BLaER1 (cell line): Measurements from ENCODE around the gene CALHM6.

ENCODE experiments used
- H3K27ac ChIP-seq: shearing (Covaris generic); formaldehyde crosslinking; 2 replicates; pipeline ENCODE4 v1.8.1; 2022
- H3K27me3 ChIP-seq: shearing (Covaris generic); formaldehyde crosslinking; 2 replicates; pipeline ENCODE4 v1.8.1; 2022
- H3K36me3 ChIP-seq: shearing (Covaris generic); formaldehyde crosslinking; 2 replicates; pipeline ENCODE4 v1.8.1; 2022
- H3K4me1 ChIP-seq: shearing (Covaris generic); formaldehyde crosslinking; 2 replicates; pipeline ENCODE4 v1.8.1; 2022
- H3K4me2 ChIP-seq: shearing (Covaris generic); formaldehyde crosslinking; 2 replicates; pipeline ENCODE4 v1.8.1; 2022
- H3K4me3 ChIP-seq: shearing (Covaris generic); formaldehyde crosslinking; 2 replicates; pipeline ENCODE4 v1.8.1; 2022
- H3K9ac ChIP-seq: shearing (Covaris generic); formaldehyde crosslinking; 2 replicates; pipeline ENCODE4 v1.8.1; 2022
- H3K9me3 ChIP-seq: shearing (Covaris generic); formaldehyde crosslinking; 2 replicates; pipeline ENCODE4 v1.8.1; 2022
- H4K20me1 ChIP-seq: shearing (Covaris generic); formaldehyde crosslinking; 2 replicates; pipeline ENCODE4 v1.8.1; 2022
- Cebpa-rat ChIP-seq: shearing (Covaris generic); IDR thresholded peaks from 2 replicates; pipeline ENCODE4 v1.8.1; 2022

The CALHM6 gene

GRCh38 chr6:116468293-116468692, 7.1 kb downstream of the CALHM6 start:
- no peak overlapping the region for H3K4me2 ChIP-seq
- peaks cover 7% of the 10 kb centered on the region; the same call in 1 of the 2 replicates for H3K27me3 ChIP-seq
- H4K20me1 ChIP-seq: no peaks in the 10 kb centered on the region
- no peaks in the 10 kb centered on the region for H3K9me3 ChIP-seq
- no peak overlapping the region for H3K4me3 ChIP-seq
- TF ChIP-seq Cebpa-rat: no peak
- H3K9ac ChIP-seq: no peak overlapping the region
- peaks cover 10% of the 10 kb centered on the region; the same call in 1 of the 2 replicates for H3K4me1 ChIP-seq
- no peaks in the 10 kb centered on the region for H3K36me3 ChIP-seq
- no peak overlapping the region for H3K27ac ChIP-seq

DNA sequence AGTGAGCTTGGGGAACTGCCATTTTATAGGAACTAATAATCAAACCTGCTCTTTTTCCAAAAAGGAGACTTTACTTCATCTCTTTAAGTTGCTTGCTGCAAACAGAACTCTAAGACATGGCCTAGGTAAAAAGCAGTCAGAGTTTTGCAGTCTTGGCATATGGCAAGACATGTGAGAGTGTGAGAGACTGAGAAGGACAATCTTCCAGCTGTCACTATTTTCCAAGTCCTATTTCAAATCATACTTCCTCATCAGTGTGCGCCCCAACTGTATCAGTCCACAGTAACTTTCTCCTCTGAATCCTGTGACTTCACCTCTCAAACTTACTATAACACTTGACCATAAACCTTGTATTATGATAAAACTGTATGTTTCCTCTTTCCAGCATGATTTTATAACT, 10.4 kb downstream of the CALHM6 start:
- Histone ChIP-seq H3K27ac (no peak overlapping the region), H4K20me1 (no peaks in the 10 kb centered on the region), H3K27me3 (no peaks in the 10 kb centered on the region), H3K4me3 (no peak overlapping the region), H3K4me2 (no peak overlapping the region), H3K4me1 (peaks cover 17% of the 10 kb centered on the region), H3K9ac (no peak overlapping the region), H3K9me3 (no peaks in the 10 kb centered on the region), H3K36me3 (no peaks in the 10 kb centered on the region)
- no peak for TF ChIP-seq Cebpa-rat

DNA sequence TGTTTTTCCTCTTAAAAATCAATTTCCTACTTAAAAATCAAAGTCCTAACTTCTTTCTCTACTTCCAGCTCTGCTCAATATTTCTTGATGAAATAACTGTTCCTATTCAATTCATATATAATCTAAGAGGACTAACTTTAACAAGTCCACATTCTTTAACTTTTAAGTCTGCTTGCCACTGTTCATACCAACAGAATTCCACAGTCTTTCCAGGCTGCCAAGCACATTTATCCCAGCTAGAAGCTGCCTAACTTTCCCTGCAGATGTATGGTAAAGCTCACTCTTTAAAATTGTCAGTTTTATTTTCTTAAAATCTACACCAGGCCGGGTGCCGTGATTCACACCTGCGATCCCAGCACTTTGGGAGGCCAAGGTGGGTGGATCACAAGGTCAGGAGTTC, 11.5 kb downstream of the CALHM6 start:
- no peak overlapping the region for H3K4me2 ChIP-seq
- no peaks in the 10 kb centered on the region for H3K9me3 ChIP-seq
- no peaks in the 10 kb centered on the region for H3K27me3 ChIP-seq
- H3K4me1 ChIP-seq: peaks cover 19% of the 10 kb centered on the region
- no peaks in the 10 kb centered on the region for H4K20me1 ChIP-seq
- H3K4me3 ChIP-seq: no peak overlapping the region
- no peak for TF ChIP-seq Cebpa-rat
- H3K36me3 ChIP-seq: no peaks in the 10 kb centered on the region
- H3K27ac ChIP-seq: no peak overlapping the region
- no peak overlapping the region for H3K9ac ChIP-seq

- peak overlapping the region; percentile 57 for H3K4me2 ChIP-seq
- H3K4me3 ChIP-seq: no peak overlapping the region
- H3K9me3 ChIP-seq: no peaks in the 10 kb centered on the region
Observed at GRCh38 chr6:116475141-116475540, 14.0 kb downstream of the CALHM6 start.

GRCh38 chr6:116476002-116476678, 15.0 kb downstream of the CALHM6 start:
- Histone ChIP-seq H3K27me3 (no peaks in the 10 kb centered on the region), H3K4me1 (peaks cover 19% of the 10 kb centered on the region), H3K4me3 (no peak overlapping the region), H4K20me1 (no peaks in the 10 kb centered on the region), H3K4me2 (peak overlapping the region; percentile 57), H3K27ac (no peak overlapping the region; the same call in 1 of the 2 replicates), H3K36me3 (no peaks in the 10 kb centered on the region), H3K9ac (no peak overlapping the region), H3K9me3 (no peaks in the 10 kb centered on the region)
- no peak for TF ChIP-seq Cebpa-rat

More at GRCh38 chr6:116475141-116475540, 14.0 kb downstream of the CALHM6 start:
- TF ChIP-seq Cebpa-rat: no peak
- H3K4me1 ChIP-seq: peaks cover 19% of the 10 kb centered on the region
- H3K36me3 ChIP-seq: no peaks in the 10 kb centered on the region
- H3K9ac ChIP-seq: no peak overlapping the region
- no peak overlapping the region for H3K27ac ChIP-seq
- H3K27me3 ChIP-seq: no peaks in the 10 kb centered on the region
- H4K20me1 ChIP-seq: no peaks in the 10 kb centered on the region

DNA sequence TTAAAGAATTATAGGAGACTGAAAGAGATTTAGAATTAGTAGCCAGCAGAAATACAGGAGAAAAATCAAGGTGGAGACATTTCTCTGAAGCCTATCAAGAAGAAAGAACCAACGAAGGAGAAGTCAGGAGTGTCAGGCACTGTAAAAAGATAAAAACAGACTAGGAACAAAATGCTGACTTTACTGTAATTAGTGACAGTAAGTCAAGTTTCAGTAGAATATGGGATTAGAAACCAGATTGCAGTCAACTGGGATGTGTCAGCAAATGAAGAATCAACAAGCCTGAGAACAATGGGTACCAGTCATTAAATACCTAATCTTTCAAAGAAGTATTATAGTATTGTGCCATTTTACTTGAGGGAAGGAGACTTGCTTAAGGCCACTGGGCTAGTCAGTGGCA, 21.6 kb downstream of the CALHM6 start:
- Histone ChIP-seq H3K36me3 (no peaks in the 10 kb centered on the region), H3K27me3 (no peaks in the 10 kb centered on the region), H3K27ac (no peak overlapping the region), H3K4me2 (no peak overlapping the region), H4K20me1 (no peaks in the 10 kb centered on the region), H3K4me3 (no peak overlapping the region), H3K4me1 (no peaks in the 10 kb centered on the region), H3K9me3 (no peaks in the 10 kb centered on the region), H3K9ac (no peak overlapping the region)
- no peak for TF ChIP-seq Cebpa-rat

GRCh38 chr6:116483616-116484015, 22.4 kb downstream of the CALHM6 start:
- Histone ChIP-seq H3K9ac (no peak overlapping the region), H4K20me1 (no peaks in the 10 kb centered on the region), H3K4me1 (no peaks in the 10 kb centered on the region), H3K27me3 (no peaks in the 10 kb centered on the region), H3K4me3 (no peak overlapping the region), H3K36me3 (no peaks in the 10 kb centered on the region), H3K27ac (no peak overlapping the region), H3K4me2 (no peak overlapping the region), H3K9me3 (no peaks in the 10 kb centered on the region)
- TF ChIP-seq Cebpa-rat: no peak

DNA sequence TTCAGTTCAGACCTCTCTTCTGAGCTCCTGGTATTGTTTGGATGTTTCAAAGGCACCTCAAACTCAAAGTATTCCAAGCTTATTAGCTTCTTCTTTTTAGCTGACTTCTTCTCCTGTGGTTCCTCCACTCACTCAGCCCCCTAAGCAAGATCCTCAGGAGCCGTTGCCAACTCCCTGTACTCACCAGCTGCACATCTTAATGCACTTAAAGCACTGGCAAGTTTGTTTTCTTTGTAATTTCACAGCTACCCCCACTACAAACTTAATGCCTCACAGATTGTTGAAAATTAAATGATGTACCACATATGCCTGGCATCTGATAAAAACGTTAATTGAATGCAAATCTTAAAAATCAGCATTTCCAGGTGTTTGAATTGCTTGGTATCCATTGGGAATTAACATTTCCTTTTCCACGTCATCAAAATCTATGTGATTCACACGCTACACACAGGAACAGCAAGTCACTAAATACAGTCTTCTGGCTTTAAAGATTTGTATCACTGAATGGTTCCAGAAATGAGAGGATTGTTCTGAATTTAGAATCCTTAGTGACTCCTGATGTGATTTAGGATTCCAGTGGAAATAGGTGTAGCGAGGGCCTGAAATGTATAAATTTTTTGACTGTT, 24.5 kb downstream of the CALHM6 start:
- Histone ChIP-seq H3K4me1 (no peaks in the 10 kb centered on the region), H3K4me3 (no peak overlapping the region), H3K4me2 (no peak overlapping the region), H3K9me3 (no peaks in the 10 kb centered on the region), H3K9ac (no peak overlapping the region), H3K36me3 (no peaks in the 10 kb centered on the region), H3K27ac (no peak overlapping the region), H3K27me3 (no peaks in the 10 kb centered on the region), H4K20me1 (no peaks in the 10 kb centered on the region)
- TF ChIP-seq Cebpa-rat: no peak

DNA sequence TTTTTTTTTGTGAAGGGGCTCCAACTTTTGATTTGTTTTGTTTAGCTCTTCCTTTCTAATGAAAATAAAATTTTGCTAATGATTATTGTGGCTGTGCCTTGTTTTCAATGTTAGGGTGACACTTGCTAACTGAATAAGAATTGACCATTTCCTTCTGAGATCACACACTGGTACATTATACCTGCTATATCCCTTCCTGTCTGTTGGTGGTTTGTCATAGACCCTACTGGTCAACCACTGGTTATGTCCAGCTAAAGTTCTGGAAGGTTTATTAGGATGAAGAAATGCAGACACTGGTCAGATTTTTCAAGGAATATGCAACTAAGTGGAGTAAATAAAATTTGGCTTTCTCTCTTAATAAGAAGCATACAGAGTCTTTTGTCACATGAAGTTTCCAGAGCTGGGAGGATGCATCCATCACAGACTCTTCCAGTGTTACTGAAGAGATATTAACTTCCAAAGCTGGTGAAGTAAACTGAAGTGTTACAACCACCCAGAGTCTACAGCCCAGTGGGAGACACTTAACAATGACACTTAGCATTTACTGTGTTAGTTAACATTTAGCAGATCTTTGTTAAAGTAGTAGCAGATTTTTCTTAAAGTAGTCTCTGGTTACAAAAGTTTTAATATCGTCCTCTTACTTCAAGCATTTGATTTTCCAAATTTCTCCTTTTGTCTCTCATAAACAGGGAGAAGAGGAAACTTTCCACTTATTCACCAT, 30.6 kb downstream of the CALHM6 start:
- no peak overlapping the region for H3K27ac ChIP-seq
- TF ChIP-seq Cebpa-rat: no peak
- no peak overlapping the region for H3K4me3 ChIP-seq
- H3K36me3 ChIP-seq: no peaks in the 10 kb centered on the region
- no peaks in the 10 kb centered on the region for H4K20me1 ChIP-seq
- no peaks in the 10 kb centered on the region for H3K9me3 ChIP-seq
- H3K4me2 ChIP-seq: no peak overlapping the region
- H3K4me1 ChIP-seq: no peaks in the 10 kb centered on the region
- no peaks in the 10 kb centered on the region for H3K27me3 ChIP-seq
- no peak overlapping the region for H3K9ac ChIP-seq
